GM18499 (cell line): ENCODE data around the gene BET1.

Experiments used
- ATAC-seq: cut with Tn5 transposase; IDR thresholded peaks from one replicate; pipeline ENCODE4 v1.9.1; 2021; ENCODE audit warnings: moderate number of reproducible peaks; ENCODE audit not compliant: insufficient read depth, unreplicated experiment

The BET1 gene

DNA sequence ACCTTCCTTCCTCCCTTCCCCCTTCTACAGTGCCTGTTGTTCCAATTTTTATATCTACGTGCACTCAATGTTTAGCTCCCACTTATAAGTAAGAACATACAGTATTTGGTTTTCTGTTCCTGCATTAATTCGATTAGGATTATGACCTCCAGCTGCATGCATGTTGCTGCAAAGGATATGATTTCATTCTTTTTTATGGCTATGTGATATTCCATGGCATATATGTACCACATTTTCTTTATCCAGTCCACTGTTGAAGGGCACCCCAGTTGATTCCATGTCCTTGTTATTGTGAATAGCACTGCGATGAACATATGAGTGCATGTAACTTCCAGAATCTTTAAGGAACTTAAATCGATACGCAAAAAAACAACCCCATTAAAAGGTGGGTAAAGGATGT is 39.9 kb downstream of the BET1 start:
- no peak for ATAC-seq

GRCh38 chr7:93960986-93961385 is 43.2 kb downstream of the BET1 start:
- no peak for ATAC-seq

- no peak for ATAC-seq
Observed at GRCh38 chr7:93958651-93959050, 45.5 kb downstream of the BET1 start.

GRCh38 chr7:93958216-93958615 is 45.9 kb downstream of the BET1 start:
- no peak for ATAC-seq

DNA sequence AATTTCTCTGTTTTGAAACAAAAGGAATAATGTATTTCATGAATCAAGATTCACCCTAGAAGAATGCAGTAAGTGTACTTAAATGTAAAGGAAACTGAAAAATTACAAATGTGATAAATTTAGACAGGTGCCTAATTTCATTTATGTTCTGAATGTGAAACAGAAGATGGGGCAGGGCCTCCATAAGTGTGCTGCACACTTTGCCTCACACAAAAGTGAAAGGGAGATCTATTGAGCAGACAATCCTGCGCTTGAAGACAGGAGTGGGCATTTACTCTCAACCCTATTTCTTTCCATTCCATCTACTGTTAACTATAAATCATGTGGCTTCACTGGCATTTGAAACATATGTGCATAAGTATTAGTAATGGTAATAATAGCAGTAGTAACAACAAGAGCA is 46.4 kb downstream of the BET1 start:
- no peak for ATAC-seq

GRCh38 chr7:93955304-93955703 is 48.9 kb downstream of the BET1 start:
- ATAC-seq: peak; percentile 82

DNA sequence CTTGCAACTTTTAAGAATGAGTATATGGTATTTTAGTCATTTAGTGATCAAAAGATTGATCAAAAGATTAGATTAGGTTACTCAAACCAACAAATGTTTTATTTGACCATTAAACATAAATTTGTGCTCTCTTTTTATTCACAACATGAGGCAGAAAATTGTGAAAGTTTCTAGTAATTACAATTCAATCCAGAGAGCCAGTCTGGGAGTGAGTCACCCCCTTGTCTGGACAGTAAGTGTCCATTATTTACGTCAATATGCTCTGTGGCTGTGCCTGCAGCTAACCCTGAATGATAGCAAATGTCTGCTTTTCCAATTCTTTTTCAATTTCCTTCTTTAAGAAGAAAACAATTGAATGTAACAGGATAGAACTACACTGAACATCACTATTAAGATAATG is 54.7 kb downstream of the BET1 start:
- no peak for ATAC-seq

DNA sequence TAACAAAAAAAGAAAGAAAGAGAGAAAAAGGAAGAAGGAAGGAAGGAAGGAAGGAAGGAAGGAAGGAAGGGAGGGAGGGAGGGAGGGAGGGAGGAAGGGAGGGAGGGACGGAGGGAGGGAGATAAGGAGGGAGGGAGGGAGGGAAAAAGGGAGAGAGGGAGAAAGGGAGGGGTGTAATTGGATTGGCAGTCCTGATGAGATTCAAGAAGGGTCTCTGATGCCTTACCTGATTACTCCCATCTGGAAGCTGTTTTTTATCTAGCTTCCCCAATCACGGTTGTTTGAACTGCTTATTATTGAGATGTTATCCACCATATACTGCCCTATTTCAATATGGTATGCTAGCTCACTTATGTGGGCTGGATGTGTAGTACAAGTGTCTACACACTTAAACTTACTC is 55.3 kb downstream of the BET1 start:
- ATAC-seq: no peak

DNA sequence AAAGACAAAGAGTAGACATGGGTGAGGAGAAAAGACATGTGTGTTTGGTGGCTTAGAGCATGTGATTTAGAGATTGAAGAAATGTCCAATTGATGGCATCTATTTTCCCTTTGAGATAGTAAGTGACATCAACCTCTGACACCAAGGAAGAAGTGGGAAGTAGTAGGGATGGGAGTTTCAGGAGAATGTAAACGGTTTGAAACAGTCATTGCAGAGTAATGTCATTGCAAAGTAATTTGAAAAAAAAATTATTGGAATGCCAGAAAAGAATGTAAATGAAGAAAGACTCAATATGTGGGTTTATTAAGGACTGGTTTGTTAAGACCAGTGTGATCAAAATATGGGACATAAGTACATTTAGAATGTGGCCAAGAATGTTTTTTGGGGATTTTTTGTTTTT is 56.0 kb downstream of the BET1 start:
- ATAC-seq: no peak

DNA sequence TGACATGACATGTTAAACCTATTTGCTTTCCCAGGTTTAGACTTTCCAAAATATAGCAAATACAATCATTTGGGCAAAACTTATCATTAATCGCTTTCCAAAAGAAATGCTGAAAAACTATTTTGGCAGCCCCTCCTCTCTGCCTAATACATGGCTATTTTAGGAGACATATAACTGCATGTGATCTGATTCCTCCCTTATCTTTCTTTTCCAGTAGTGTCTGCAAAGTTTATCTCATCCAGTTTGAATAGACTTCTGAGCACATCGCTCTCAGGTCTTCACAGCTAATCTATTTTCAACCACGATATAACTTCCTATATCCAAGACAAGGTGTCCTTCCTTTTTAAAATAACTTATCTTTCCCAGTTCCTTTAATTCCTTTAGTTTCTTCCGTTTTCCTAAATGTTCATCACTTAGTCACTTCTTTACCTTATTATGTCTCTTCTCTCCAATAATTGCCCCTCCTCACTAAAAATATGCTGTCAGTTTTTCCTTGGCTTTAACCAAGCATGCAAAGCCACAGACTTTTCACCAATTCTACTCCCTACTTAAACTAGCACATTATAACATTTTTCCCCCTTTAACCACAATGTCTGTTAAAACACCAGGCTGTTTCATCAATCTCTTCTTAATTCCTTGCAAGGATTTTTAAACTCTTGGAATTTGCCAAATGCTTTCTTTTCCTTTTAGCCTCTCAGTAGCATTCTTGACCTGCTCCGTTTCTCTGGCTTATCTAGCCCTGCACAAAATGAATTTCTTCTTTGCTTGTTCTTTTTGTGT is 58.2 kb downstream of the BET1 start:
- ATAC-seq: no peak

DNA sequence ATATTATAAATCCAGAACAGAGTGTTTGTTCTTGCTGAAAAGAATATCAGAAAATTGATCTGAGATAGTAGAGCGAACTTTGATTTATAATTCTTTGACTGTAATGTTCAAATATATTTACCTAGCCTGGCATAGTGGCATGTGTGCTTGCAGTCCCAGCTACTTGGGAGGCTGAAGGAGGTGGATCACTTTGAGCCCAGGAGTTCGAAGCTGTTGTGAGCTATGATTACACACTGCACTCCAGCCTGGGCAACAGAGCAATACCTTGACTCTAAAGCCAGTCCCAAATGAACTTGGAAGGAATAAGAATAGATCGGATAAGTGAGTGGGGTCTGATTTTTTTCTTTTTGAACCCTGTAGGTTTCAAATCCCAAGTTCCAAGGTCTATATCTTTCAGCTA is 59.1 kb downstream of the BET1 start:
- no peak for ATAC-seq

- no peak for ATAC-seq
Observed at GRCh38 chr7:93944673-93945072, 59.5 kb downstream of the BET1 start.

- ATAC-seq: no peak
Observed at GRCh38 chr7:93943816-93944540, 60.2 kb downstream of the BET1 start.
